Measurements from ENCODE around the gene NCAPG.

DNA sequence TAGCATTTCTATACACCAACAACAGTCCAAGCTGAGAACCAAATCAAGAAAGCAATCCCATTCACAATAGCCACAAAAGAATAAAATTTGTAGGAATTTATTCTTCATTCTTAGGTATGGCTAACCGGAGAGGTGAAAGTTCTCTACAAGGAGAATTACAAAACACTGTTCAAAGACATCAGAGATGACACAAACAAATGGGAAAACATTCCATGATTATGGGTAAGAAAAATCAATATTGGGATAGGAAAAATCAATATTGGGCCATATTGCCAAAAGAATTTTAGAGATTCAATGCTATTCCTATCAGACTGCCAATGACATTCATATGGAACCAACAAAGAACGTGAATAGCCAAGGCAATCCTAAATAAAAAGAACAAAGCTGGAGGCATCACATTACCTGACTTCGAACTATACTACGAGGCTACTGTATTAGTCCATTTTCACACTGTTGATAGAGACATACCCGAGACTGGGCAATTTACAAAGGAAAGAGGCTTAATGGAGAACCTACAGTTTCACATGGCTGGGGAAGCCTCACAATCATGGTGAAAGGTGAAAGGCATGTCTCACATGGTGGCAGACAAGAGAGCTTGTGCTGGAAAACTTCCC lies 49.1 kb downstream of the NCAPG start:
- TF ChIP-seq YY1 (IDR thresholded peaks at IDR 0.05; ENCODE audit: insufficient read depth, insufficient read length) (no peak), SUZ12 (IDR thresholded peaks at IDR 0.05; ENCODE audit: extremely low read depth, insufficient read depth, insufficient read length) (no peak), ZNF274 (IDR thresholded peaks at IDR 0.05; ENCODE audit: low read depth, low read length) (no peak)

Data from NT2/D1 (cell line).